GM12873 (cell line): ENCODE data around the gene ZNF579.

Experiments used
- CTCF ChIP-seq: IDR thresholded peaks from 2 replicates; pipeline ENCODE4 v1.5.1; 2012; ENCODE audit warnings: low read depth, mild to moderate bottlenecking, moderate library complexity, low read length, control low read depth; ENCODE audit not compliant: insufficient read depth; ENCODE audit errors: missing control alignments

Gene ZNF579

GRCh38 chr19:55602104-55603001 lies 21.7 kb upstream of the ZNF579 start:
- TF ChIP-seq CTCF = no peak

GRCh38 chr19:55601084-55601483 lies 20.4 kb upstream of the ZNF579 start:
- TF ChIP-seq CTCF = no peak

- no peak for TF ChIP-seq CTCF
Observed at GRCh38 chr19:55600662-55601028, 20.0 kb upstream of the ZNF579 start.

DNA sequence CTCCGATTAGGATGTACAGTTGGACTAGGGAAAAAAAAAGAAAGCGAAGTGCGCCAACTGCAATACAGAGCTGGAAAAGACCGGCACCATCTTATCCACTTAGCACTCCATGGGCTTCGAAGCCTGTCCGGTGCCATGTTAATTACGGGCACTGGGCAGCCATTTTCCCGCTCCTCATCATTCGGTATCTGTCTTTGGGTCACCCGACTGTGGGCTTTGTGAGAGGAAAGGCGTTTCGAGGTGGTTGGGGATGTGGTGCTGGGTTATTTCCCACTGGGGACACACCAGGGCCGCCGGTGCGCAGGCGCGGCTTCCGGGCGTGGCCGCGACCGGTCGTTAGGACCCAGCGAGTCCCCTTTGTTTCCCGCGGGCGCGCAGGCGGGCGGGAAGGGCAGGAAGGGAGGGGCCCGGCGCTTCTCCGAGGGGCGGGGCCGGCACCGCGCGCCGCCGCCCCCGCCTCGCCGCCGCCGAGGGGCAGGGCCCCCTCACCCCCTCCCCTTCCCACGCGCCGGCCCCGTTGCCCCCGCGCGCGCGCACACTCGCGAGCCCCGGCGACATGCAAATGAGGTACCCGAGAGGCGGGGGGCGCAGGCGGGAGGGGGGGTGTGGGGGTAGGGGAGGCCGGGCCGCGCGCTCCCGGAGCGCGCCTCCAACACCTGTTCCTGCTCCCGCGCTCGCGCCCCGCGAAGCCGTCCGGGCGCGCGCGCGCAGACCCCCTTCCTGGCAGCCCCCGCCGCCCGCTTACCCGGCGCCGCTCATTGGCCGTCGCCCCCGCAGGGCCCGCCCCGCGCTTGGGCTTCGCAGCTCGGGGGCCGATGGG lies 19.4 kb upstream of the ZNF579 start, which contains the start of gene ZNF524:
ZNF524 (plus strand) TSS at position 447 of the 820 bp plus-strand sequence. CDS start 1,825 bp downstream, outside the sequence.
- no peak for TF ChIP-seq CTCF

DNA sequence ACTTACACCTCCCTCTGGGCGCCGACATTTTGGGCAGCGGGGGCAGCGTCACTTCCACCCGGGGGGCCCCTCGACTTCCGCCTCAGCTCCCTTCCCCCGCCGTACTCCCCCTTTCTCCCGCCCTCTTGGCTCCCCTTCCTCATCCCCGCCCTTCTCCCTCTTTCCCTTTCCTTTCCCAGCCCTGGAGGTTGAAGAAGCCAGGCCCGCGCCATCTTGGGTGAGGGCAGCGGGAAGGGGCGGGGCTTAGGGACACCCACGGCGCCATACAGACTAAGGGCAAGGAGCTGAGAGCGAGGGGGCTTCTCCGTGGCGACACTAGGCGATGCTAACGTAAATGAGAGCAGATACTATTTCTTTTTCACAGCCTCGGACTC lies 18.8 kb upstream of the ZNF579 start, which contains the start of gene FIZ1:
FIZ1 (minus strand) TSS at position 50 of the 374 bp plus-strand sequence. CDS start 1,652 bp downstream, outside the sequence.
- TF ChIP-seq CTCF = no peak

- TF ChIP-seq CTCF = no peak
Observed at GRCh38 chr19:55598719-55599467, 18.2 kb upstream of the ZNF579 start.

DNA sequence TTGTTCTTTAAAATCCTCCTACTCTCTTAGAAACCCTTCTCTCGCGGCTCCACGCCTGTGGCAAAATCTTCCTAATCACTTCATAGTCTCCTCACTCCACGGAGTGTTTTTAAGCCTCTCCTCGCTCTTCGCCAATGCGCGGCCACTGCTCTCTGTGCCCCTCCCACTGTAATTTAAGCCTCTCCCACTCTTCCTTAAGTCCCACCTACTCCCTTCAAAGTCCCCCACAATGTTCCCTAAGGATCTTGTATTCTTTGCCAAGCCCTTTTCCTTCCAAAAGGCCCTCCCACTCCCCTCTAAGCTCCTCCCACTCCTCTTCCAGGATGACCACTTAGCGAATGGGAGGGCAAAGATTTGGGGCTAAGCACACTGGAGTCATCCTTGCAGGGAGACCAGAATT lies 17.4 kb upstream of the ZNF579 start:
- TF ChIP-seq CTCF = no peak
